ENCODE measurements around the gene SLC35A4.

The SLC35A4 gene

GRCh38 chr5:140564196-140565023, at the start of gene SLC35A4, which contains the start of gene APBB3:
SLC35A4 (plus strand) TSS chr5:140564828; CDS start chr5:140567170, 2,342 bp downstream.
APBB3 (minus strand) TSS chr5:140564598; CDS start chr5:140564245, 353 bp downstream.
- peak; percentile 95 for DNase-seq (ENCODE audit: low read depth)

GRCh38 chr5:140524003-140524402, 40.6 kb upstream of the SLC35A4 start:
- DNase-seq (ENCODE audit: low read depth): no peak

DNA sequence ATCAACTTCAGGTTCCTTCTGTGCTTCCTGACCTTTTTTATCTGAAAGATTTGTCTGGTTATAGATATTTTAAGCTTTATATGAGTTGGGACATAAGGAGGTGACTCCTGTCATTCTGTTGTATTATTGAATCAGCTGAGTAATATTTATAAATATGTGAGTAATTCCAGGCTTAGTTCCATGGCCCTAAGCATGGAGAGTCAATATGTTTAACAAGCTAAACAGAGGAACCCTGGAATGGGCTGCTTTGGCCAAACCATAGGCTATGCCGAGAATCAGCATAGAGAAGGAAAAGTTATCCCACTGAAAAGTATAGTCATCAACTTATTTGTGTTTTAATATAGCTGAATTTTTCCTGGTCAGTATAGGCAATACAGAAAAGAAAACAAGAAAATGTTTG, 24.4 kb upstream of the SLC35A4 start:
- DNase-seq (ENCODE audit: low read depth): no peak

- DNase-seq (ENCODE audit: low read depth): no peak
Measured at GRCh38 chr5:140542972-140543371, 21.7 kb upstream of the SLC35A4 start.

GRCh38 chr5:140544986-140545385, 19.6 kb upstream of the SLC35A4 start:
- DNase-seq (ENCODE audit: low read depth): no peak

GRCh38 chr5:140545606-140546005, 19.0 kb upstream of the SLC35A4 start:
- no peak for DNase-seq (ENCODE audit: low read depth)

DNA sequence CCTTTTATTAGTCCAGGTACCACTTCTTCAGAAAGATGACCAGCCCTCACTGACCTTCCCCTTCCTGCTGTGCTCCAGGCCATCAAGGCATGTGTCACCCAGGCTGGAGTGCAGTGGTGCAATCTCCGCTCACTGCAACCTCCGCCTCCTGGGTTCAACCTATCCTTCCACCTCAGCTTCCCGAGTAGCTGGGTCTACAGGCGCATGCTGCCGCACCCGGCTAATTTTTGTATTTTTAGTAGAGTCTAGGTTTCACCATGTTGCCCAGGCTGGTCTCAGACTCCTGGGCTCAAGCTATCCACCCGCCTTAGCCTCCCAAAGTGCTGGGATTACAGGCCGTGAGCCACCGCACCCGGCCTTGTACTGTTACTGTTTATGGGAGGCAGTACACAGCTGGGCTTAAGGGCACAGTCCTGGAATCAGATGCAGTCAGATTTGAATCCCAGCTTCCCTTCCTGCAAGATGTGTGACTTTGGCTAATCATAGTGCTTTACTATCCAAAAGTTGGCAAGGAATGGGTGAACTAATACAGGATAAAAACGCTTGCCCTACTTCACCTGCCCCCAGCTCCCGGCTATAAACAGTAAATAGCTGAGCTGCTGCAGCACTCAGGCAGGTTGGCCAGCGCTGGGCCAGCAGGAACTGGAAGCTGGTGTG, 17.6 kb upstream of the SLC35A4 start:
- DNase-seq (ENCODE audit: low read depth): no peak

GRCh38 chr5:140547508-140548299, 16.9 kb upstream of the SLC35A4 start, which contains the start of gene EIF4EBP3:
EIF4EBP3 (plus strand) TSS chr5:140547662; CDS start chr5:140547738, 76 bp downstream.
- DNase-seq (ENCODE audit: low read depth): peak; percentile 80

GRCh38 chr5:140548300-140548688, 16.3 kb upstream of the SLC35A4 start:
- DNase-seq (ENCODE audit: low read depth): no peak

DNA sequence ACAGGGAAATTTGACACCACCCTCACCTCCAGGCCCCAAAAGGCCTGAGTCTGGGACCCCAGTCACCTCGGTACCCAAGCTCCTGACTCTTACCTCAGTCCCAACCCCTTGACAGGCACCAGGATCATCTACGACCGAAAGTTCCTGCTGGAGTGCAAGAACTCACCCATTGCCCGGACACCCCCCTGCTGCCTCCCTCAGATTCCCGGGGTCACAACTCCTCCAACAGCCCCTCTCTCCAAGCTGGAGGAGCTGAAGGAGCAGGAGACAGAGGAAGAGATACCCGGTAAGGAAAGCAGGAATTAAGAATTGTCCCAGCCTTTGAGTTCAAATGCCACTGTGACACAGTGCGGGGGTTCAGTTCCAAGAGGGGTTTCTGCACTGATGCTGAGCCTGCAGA, 15.8 kb upstream of the SLC35A4 start:
- no peak for DNase-seq (ENCODE audit: low read depth)

DNA sequence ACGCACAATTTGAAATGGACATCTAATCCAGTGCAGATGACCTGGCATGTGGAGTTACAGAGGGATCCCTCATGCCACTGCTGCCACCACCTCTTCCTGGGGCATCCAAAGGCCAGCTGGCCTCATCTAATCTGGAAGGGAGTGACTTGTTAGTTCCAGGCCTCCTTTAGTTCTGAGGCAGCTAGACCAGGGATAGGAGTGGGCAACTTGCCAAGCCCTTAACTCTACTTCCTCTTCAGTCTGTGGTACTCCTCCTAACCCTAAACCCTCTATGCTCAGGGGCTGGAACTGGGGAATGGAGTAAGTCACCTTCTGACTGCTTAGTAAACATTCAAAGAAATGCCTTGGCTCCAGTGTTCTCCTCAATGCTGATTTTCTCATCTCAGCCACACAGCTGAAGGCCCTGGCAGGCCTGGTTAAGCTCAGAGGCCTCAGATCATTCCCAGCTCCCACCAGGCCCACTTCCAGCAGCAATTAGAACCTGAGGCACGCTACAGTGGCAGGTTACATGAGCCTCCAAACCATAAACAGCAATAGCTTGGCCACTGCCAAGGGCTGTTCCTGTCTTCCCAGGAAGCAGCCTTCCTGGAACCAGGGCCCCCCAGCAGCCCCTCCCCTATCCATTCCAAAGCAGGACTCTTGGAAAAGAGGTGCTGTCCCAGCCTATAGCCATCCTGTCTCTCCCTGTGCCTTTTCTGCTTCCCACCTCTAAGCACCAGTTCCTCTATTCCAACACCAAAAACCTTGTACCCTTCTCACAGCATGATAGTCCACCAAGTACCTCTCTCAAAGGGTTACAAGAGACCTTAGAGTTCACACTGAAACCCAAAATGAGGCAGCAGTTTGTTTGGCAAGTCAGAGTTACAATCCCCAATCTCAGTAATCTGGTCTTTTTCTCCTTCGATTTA, 15.1 kb upstream of the SLC35A4 start:
- DNase-seq (ENCODE audit: low read depth): no peak

DNA sequence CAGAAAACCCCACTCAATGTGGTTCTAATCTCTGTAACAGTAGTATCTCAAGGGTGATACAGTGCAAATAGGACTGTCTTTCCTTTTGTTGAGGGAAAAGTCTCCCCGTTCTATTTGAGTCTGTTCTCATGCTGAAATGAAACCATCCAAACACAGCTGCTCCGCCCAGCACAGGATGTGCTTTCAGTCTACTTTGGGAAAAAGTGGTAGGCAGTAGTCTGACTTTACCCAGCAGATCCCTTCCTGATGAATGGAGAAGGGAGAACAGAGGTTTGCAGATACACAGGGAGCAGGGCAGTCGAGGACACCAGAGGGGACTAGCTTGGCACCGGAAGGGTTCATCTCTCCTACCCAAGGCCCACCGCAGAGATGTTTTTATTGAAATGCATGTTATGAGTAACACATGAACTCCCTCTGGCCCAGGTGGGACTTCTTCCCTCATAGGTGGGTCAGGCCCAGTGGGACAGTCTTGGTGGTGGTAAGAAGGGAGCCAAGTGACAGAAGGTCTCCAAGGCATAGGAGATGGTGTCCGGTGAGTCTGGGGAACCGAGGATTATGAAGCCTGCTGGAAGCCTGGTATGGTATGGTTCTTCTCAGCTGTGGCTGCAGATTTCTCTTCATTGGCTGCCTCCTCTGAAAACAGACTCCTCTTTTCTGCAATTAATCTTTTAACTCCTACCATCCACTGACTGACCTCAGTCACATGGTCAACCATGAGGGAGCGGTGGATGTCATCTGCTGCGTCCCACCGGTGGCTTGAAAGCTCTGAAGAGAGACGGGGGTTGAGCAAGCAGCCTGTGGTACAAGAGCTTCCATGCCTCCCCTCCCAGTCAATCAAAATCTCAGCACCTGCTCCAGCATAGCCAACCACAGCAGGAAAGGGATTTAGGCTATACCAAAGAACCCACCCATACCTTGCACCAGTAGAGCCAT, 14.2 kb upstream of the SLC35A4 start:
- no peak for DNase-seq (ENCODE audit: low read depth)

DNA sequence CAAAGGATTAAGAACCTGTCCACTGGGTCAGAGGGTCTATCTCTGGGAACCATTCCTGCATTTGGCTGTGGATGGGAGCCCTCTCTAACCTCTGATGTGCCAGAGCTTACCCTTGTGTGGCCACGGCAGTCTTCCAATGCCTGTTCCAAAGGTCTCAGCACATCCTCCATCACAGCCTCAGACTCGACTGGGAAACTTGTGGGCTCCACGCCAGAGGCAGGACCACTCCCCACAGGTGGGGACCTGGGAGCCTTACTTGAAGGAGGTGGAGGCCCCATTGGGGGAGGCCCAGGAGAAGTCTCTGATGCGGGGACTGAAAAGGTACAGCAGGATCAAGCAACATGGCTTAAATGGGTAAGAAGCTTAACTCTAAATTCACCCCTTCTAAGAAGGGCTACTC, 12.8 kb upstream of the SLC35A4 start:
- no peak for DNase-seq (ENCODE audit: low read depth)

- DNase-seq (ENCODE audit: low read depth): no peak
Measured at GRCh38 chr5:140553657-140554056, 11.0 kb upstream of the SLC35A4 start.

DNA sequence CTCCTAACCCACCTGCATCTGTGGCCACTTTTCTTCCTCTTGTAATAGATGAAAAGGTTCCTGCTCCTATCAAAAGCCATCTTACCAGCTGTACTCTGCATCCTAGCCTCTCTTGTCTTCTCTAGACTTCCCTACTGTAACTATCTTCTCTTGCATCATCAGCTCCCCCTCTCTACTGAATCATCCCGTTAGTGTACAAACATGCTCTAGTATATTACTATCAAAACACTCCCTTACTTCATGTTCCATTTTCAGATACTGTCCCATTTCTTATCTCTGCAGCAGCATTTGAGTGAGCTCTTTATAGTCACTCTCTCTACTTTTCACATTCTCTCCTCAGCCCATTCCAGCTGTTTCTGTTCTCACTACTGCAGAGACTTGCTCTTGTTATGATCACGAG, 10.2 kb upstream of the SLC35A4 start:
- no peak for DNase-seq (ENCODE audit: low read depth)

DNA sequence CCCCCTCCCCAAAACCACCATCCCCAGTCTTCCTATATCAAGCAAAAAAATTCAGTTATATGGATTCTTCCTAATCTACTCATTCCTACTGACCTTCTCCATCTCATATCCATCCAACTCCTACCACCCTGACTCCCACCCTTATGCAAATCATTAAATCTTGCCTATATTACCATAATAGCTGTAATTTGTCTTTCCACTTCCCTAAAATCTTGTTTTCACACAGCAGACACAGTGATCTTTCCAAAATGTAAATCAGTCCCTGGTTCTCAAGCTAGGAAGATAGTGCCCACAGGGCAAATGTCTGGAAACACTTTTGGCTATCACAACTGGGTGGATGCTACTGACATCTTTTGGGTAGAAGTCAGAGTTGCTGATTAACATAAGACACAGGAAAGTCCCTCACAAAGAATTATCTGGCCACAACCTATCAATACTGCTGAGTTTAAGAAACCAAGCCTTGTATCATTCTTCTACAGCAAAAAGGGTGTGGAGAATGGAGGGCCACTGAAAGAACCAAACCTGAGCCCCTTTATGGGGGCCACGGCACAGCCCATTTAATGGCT, 8.8 kb upstream of the SLC35A4 start:
- no peak for DNase-seq (ENCODE audit: low read depth)

- DNase-seq (ENCODE audit: low read depth): no peak
Measured at GRCh38 chr5:140556438-140556837, 8.2 kb upstream of the SLC35A4 start.

- DNase-seq (ENCODE audit: low read depth): peak; percentile 81
Measured at GRCh38 chr5:140557136-140557805, 7.4 kb upstream of the SLC35A4 start, which contains the start of gene SRA1. SRA1 (minus strand) TSS chr5:140557473; CDS start chr5:140557452, 21 bp downstream.

GRCh38 chr5:140557965-140558364, 6.7 kb upstream of the SLC35A4 start:
- DNase-seq (ENCODE audit: low read depth): no peak

All from activated T-cell treated with anti-CD3 and anti-CD28 coated beads for 24 hours (primary cell).